GOT3 (cell line): ENCODE data around the gene AMPD3.

Source experiments
- DNase-seq: peaks from one replicate; lab custom pipeline; 2025; ENCODE audit warnings: mixed read lengths; lab: John Stamatoyannopoulos, UW

AMPD3 gene

GRCh38 chr11:10488934-10489691 is 34.0 kb downstream of the AMPD3 start:
- DNase-seq = no peak

DNA sequence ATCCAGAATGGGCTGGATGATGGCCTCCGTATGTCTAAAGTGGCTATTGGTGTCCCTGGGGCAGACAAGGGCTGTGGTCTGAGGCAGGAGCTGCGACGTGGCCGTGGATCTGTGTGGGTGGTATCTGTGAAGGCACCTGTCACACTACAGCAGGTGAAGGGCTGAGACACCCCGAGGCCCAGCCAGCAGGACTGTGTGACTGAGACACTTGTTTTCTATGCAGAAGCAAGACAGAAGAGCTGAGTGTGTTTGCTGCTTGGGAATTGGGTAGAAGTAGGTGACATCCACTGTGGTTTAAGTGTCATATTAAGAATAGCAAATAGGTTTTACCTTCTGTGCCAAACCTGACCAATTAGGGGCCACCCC is 35.0 kb downstream of the AMPD3 start:
- DNase-seq = no peak

GRCh38 chr11:10490398-10491241 is 35.6 kb downstream of the AMPD3 start:
- peak; percentile 49 for DNase-seq

DNA sequence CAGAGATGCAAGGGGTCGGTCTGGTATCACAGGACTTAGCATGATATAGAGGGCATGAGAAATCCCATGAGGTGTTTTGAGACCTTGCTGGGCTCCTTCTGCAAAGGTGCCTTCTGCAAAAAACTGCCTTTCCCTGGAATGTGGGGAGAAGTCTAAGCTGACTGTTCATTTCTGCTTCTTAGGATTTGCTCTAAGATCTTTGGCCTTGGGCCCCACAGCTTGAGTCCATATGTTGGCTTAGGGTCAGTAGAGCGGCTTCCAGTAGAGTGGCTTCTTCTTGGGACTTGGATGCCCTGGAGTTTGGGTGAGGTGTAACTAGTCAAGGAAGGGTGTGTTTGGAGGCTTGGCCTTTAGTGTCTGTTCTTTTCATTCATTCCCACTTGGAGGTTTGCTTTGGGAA is 37.0 kb downstream of the AMPD3 start:
- DNase-seq = no peak

- no peak for DNase-seq
Observed at GRCh38 chr11:10493041-10493663, 38.1 kb downstream of the AMPD3 start.

GRCh38 chr11:10494636-10495463 is 39.8 kb downstream of the AMPD3 start:
- no peak for DNase-seq

GRCh38 chr11:10495464-10495786 is 40.4 kb downstream of the AMPD3 start:
- DNase-seq = no peak

DNA sequence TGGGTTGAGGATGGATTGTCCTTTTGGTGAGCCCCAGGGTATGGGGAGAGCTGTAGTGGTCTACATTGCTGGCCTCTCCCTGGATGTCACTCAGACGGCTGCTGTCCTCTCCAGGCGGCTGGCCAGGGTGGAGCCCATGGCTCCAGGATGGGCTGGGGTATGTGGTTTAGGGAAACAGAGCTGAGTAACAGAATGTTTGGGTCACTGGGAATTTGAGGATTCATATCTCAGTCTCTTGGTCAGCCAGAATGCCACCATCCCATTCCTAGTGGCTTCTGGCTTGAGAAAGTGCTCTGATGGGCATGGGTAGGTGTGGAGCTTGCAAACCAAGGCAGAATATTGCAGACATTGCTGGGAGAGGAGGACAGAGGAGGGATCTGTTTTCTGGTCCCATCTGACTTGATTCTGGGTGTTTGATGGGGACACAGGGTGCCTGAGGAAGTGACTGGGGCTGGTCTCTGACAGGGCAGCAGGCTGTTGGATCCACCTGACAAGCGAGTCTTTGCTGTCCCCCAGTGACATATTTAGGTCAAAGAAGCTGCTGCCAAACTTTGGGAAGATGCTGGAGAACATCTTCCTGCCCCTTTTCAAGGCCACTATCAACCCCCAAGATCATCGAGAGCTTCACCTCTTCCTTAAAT is 41.4 kb downstream of the AMPD3 start:
- DNase-seq = no peak

DNA sequence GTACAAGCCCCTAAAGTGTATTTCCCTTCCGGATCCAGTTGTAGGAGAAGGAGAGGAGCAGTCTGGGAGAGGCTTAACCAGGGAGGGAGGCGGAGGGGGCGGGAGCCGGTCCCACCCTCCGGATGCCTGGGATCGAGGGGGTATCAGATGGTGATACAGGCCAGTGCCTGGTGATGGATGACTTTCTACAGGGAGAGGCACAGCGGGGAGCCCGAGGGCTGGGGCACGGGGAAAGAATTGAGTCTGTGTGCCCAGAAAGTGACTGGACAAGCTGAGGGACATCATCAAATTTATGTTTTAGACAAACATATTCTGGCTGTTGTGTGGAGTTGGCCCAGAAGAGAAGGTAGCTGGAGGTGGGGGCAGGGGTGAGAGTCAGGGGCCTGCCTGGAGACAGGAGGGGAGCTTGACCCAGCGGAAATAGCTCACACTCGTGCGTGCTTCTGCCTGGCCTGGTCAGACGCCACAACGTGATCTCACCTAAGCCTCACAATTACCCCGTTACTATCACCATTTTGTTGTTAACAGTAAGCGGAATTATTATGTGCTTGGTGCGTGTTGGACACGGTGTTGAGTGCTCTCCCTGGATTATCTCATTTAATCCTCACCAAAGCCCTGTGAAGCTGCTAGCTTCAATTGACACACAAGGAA is 42.4 kb downstream of the AMPD3 start:
- no peak for DNase-seq

GRCh38 chr11:10498022-10498400 is 42.9 kb downstream of the AMPD3 start:
- DNase-seq = no peak

DNA sequence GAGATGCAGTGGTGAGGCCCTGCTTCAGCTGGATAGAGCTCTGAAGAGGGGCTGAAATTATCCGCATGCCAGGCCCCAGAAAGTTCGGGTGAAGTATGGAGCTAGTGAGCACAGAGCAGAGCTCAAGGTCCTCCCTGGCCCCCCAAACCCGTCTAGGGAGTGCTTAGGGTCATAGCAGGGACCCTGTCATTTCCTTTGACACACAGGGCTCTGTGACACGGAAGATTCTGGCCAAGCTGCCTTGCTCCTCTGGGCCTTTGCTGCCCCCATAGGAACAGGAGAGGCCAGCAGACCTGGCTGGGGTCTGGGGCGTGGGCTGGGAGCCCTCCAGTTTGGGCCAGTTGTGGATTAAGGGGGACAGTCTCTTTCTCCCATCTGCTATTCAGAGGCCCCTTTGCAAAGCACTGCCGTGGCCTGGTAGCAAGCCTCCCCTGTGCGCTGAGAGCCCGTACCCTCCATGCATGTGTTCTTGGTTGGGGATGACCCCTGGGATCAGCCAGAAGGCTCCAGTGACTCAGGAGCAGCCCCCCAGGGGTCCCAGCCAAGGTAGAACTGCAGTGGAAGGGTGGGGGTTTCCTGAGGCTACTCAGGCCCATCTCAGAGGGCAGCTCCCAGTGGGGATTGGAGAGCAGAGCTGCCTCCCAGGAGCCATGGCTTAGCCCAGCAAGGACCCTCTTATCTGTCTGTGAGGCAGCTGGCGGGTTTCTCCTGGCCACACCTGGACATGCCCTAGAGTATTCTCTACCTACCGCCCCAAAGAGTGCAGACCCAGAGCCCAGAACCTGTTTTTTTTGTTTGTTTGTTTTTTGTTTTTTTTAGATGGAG is 43.6 kb downstream of the AMPD3 start:
- DNase-seq = no peak

- no peak for DNase-seq
Observed at GRCh38 chr11:10499452-10499851, 44.4 kb downstream of the AMPD3 start.

- DNase-seq = no peak
Observed at GRCh38 chr11:10499874-10500601, 45.0 kb downstream of the AMPD3 start.

GRCh38 chr11:10500757-10501684 is 46.0 kb downstream of the AMPD3 start:
- DNase-seq = no peak

- no peak for DNase-seq
Observed at GRCh38 chr11:10502065-10502680, 47.1 kb downstream of the AMPD3 start.

DNA sequence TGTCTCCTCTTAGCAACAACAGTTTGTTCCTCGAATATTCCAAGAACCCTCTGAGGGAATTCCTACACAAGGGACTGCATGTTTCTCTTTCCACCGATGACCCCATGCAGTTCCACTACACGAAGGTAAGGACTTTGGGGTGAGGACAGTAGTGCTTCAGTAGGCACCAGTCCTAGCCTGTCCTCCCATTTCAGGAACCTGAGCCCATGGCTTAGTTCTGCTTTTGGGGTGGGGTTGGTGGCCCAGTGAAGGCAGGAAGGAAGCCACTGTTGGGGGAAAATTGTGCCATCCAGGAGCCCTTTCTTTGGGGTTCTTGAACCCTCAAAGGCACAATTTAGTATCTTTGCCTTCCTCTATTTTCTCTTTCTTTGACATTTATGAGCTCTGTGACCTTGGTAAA is 47.7 kb downstream of the AMPD3 start:
- no peak for DNase-seq

- DNase-seq = no peak
Observed at GRCh38 chr11:10503221-10503620, 48.2 kb downstream of the AMPD3 start.
